ENCODE measurements around the gene PNPLA7. TPM values are rescaled to one million over a fixed set of nuclear protein-coding genes. Genes with fewer than 3 reads are reported as not detected.

PNPLA7 gene
- total and polyA plus RNA-seq, 2 donors (not counting 1 experiment from before 2014, with no cell fraction given): 18.7 to 29.9 TPM

DNA sequence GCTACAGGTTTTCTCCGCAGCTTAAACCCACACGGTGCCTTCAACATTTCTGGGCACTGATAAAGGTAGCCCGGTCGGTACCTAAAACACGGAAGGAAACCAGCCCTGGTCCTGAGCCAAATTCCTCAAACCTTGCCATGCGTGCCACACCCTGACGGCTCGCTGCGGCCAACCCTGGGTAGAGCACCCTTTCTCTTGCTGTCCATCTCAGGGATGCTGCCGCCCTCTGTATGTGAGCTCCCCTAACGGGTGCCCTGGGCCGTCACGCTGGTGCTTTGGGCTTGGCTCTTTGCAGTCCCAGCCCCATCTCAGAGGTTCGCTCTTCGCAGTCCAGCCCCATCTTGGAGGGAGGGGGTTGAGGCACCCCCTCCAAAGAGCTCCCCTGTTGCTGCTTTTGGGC is 43.9 kb downstream of the PNPLA7 start:
- no peak overlapping the region for H2AFZ ChIP-seq (ENCODE audit: insufficient read depth, low read depth, low read length, poor library complexity, severe bottlenecking)
- no peak for DNase-seq
- Mint-ChIP-seq H3K4me3 (no peak overlapping the region), H3K4me1 (no peaks in the 10 kb centered on the region), H3K9me3 (ENCODE audit: insufficient read depth) (no peaks in the 10 kb centered on the region), H3K27ac (no peak overlapping the region), H3K27me3 (no peaks in the 10 kb centered on the region)
- no peak for ATAC-seq (ENCODE audit: low read depth)
- no peaks in the 10 kb centered on the region for H3K4me1 ChIP-seq (ENCODE audit: control insufficient read depth in 2 of 2, insufficient read depth in 2 of 2, low read length in 2 of 2)
- H3K27ac ChIP-seq (ENCODE audit: low read length in 2 of 2): no peak overlapping the region
- CTCF ChIA-PET: no interaction called here
- no peak for TF ChIP-seq EZH2 (IDR thresholded peaks at IDR 0.05; ENCODE audit: borderline replicate concordance, insufficient read depth, low read depth, low read length, poor library complexity, severe bottlenecking)
- TF ChIP-seq, protein P1, sequence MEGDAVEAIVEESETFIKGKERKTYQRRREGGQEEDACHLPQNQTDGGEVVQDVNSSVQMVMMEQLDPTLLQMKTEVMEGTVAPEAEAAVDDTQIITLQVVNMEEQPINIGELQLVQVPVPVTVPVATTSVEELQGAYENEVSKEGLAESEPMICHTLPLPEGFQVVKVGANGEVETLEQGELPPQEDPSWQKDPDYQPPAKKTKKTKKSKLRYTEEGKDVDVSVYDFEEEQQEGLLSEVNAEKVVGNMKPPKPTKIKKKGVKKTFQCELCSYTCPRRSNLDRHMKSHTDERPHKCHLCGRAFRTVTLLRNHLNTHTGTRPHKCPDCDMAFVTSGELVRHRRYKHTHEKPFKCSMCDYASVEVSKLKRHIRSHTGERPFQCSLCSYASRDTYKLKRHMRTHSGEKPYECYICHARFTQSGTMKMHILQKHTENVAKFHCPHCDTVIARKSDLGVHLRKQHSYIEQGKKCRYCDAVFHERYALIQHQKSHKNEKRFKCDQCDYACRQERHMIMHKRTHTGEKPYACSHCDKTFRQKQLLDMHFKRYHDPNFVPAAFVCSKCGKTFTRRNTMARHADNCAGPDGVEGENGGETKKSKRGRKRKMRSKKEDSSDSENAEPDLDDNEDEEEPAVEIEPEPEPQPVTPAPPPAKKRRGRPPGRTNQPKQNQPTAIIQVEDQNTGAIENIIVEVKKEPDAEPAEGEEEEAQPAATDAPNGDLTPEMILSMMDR (IDR thresholded peaks at IDR 0.05): no peak
- 90% methylated on average over 11 of the region's 15 CpGs for WGBS (ENCODE audit: insufficient coverage)
- intact Hi-C loops (cut with micrococcal nuclease): no loop called here
- no peak overlapping the region for H3K4me3 ChIP-seq (ENCODE audit: control extremely low read depth in 1 of 5, extremely low read depth in 1 of 5, insufficient read depth in 1 of 5, low read depth in 2 of 5, low read length in 4 of 5)
- no peaks in the 10 kb centered on the region for H3K79me2 ChIP-seq (ENCODE audit: control insufficient read depth, insufficient read depth, low read length)
- no peak overlapping the region for H3K4me2 ChIP-seq (replicated peaks; ENCODE audit: low read depth, low read length, poor library complexity, severe bottlenecking)
- no peaks in the 10 kb centered on the region for H4K20me1 ChIP-seq (ENCODE audit: control insufficient read depth, insufficient read depth, low read length, poor library complexity, severe bottlenecking)
- peaks cover 0 to 40% (median 0%) of the 10 kb centered on the region in 3 donors for H3K9me3 ChIP-seq (ENCODE audit: control extremely low read depth in 1 of 3, control insufficient read depth in 2 of 3, insufficient read depth in 1 of 3, low read length in 2 of 3)
- POLR2A ChIA-PET: no interaction called here
- no peak overlapping the region for H3K9ac ChIP-seq (ENCODE audit: low read length)
- H3K36me3 ChIP-seq (replicated peaks in 1 of 2; ENCODE audit: control extremely low read depth in 1 of 2, control insufficient read depth in 1 of 2, extremely low read depth in 1 of 2, insufficient read depth in 2 of 2, low read length in 1 of 2): no peaks in the 10 kb centered on the region
- no peaks in the 10 kb centered on the region for H3K27me3 ChIP-seq (replicated peaks in 1 of 4; ENCODE audit: control extremely low read depth in 1 of 4, control insufficient read depth in 3 of 4, insufficient read depth in 4 of 4, low read length in 3 of 4)

DNA sequence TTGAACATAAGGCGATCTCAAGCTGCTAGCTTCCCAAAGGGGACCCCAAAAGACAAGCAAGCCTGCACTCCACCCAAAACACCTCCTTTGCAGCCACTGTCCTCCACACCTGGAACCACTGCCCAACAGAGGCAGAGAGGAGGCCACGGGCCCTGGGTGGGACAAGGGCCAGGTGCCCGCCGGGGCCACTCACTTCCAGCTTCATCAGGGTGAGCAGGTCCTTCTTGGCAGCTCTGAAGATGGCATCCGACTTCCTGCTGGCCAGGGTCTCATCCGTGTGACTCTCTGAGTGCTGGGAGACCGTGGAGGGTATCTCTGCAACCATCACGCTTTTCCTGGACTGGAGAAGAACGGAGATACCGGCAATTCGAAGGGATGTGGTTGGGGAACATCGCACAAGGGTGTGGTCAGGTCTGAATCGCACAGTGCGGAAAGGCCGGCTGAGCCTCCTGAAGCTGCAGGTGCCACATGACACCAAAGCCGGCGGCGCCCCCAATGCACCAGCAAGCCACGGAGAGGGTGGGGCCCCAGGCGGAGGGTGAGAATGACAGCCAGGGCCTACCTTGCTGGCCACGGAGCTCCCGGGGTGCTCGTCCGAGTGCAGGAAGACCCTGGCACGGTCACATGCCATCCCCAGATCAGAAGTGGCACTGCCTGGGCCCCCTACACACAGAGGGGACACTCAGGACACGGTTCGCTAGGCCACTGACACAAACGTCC is 44.6 kb downstream of the PNPLA7 start:
- H3K27ac Mint-ChIP-seq: no peak overlapping the region
- DNase-seq (no peak), ATAC-seq (ENCODE audit: low read depth) (no peak)
- H3K9me3 ChIP-seq (ENCODE audit: control extremely low read depth in 1 of 3, control insufficient read depth in 2 of 3, insufficient read depth in 1 of 3, low read length in 2 of 3): peaks cover 0 to 42% (median 0%) of the 10 kb centered on the region in 3 donors
- POLR2A ChIA-PET: interaction anchor here (0.6 kb wide), 1 partner anchor 76 kb away, joined by 4 read pairs; no protein-coding TSS in a partner anchor
- H2AFZ ChIP-seq (ENCODE audit: insufficient read depth, low read depth, low read length, poor library complexity, severe bottlenecking): no peak overlapping the region
- intact Hi-C loops (cut with micrococcal nuclease): no loop called here
- no peaks in the 10 kb centered on the region for H3K9me3 Mint-ChIP-seq (ENCODE audit: insufficient read depth)
- no peak overlapping the region for H3K4me2 ChIP-seq (replicated peaks; ENCODE audit: low read depth, low read length, poor library complexity, severe bottlenecking)
- H3K9ac ChIP-seq (ENCODE audit: low read length): no peak overlapping the region
- no peaks in the 10 kb centered on the region for H3K36me3 ChIP-seq (replicated peaks in 1 of 2; ENCODE audit: control extremely low read depth in 1 of 2, control insufficient read depth in 1 of 2, extremely low read depth in 1 of 2, insufficient read depth in 2 of 2, low read length in 1 of 2)
- TF ChIP-seq EZH2 (IDR thresholded peaks at IDR 0.05; ENCODE audit: borderline replicate concordance, insufficient read depth, low read depth, low read length, poor library complexity, severe bottlenecking): no peak
- TF ChIP-seq, protein P1 (IDR thresholded peaks at IDR 0.05): no peak
- no peaks in the 10 kb centered on the region for H3K27me3 Mint-ChIP-seq
- WGBS (ENCODE audit: insufficient coverage): 92% methylated on average over 26 of the region's 28 CpGs
- no peaks in the 10 kb centered on the region for H3K4me1 Mint-ChIP-seq
- CTCF ChIA-PET: no interaction called here
- no peaks in the 10 kb centered on the region for H3K27me3 ChIP-seq (replicated peaks in 1 of 4; ENCODE audit: control extremely low read depth in 1 of 4, control insufficient read depth in 3 of 4, insufficient read depth in 4 of 4, low read length in 3 of 4)
- H3K4me3 Mint-ChIP-seq: no peak overlapping the region
- H4K20me1 ChIP-seq (ENCODE audit: control insufficient read depth, insufficient read depth, low read length, poor library complexity, severe bottlenecking): no peaks in the 10 kb centered on the region
- no peaks in the 10 kb centered on the region for H3K79me2 ChIP-seq (ENCODE audit: control insufficient read depth, insufficient read depth, low read length)
- H3K27ac ChIP-seq (ENCODE audit: low read length in 2 of 2): no peak overlapping the region
- no peak overlapping the region for H3K4me3 ChIP-seq (ENCODE audit: control extremely low read depth in 1 of 5, extremely low read depth in 1 of 5, insufficient read depth in 1 of 5, low read depth in 2 of 5, low read length in 4 of 5)
- no peaks in the 10 kb centered on the region for H3K4me1 ChIP-seq (ENCODE audit: control insufficient read depth in 2 of 2, insufficient read depth in 2 of 2, low read length in 2 of 2)

Data from B cell (primary cell).